A549 (cell line): ENCODE results near the gene P2RX3. TPM values are rescaled to one million over a fixed set of nuclear protein-coding genes. Genes with fewer than 3 reads are reported as not detected.
A peak's percentile ranks its signal among the peaks of the same experiment; 100 is the strongest.

Source experiments
- ATAC-seq, 2 experiments: fragments of 200-7000 bp in 1 of 2; fragments of >200 bp in 1 of 2; cut with Nextera tagmentation in 1 of 2; cut with Tn5 transposase in 1 of 2; 3 replicates each; pipeline versions ENCODE4 v1.8.0 to v1.9.1; 2018 to 2020; ENCODE audit warnings: mild to moderate bottlenecking in 1 of 2, moderate library complexity in 1 of 2
- CTCF ChIA-PET: fragments of 300-600 bp; sonication (Branson Sonifier 250); formaldehyde crosslinking; extraction: SDS; loops from one replicate; lab custom pipeline; 2021; ENCODE audit warnings: antibody characterized with exemption, inconsistent platforms; lab: Yijun Ruan, JAX
- POLR2A ChIA-PET: fragments of 350-600 bp; formaldehyde crosslinking; extraction: SDS; loops from one replicate; lab custom pipeline; 2021; ENCODE audit warnings: antibody characterized with exemption, inconsistent platforms; lab: Yijun Ruan, JAX
- DNase-seq, 2 experiments: peaks; one replicate each; pipeline versions ENCODE4 v3.0.0 to v3.0.0-alpha.2; 2011 to 2016; ENCODE audit warnings: low read depth in 1 of 2, low spot score in 1 of 2
- FAIRE-seq: peaks from 2 replicates; lab custom pipeline; 2011; peaks lifted over from hg19 to GRCh38; lab: Jason Lieb, UNC
- H3K27ac ChIP-seq, 2 experiments: fragments of >200 bp; sonication (Bioruptor Twin); formaldehyde crosslinking; 3 replicates each; pipeline ENCODE4 v1.5.1; 2016 to 2017
- H3K4me1 ChIP-seq: fragments of >200 bp; sonication (Bioruptor Twin); formaldehyde crosslinking; 3 replicates; pipeline ENCODE4 v1.6.1; 2016
- H3K4me2 ChIP-seq: fragments of >200 bp; sonication (Bioruptor Twin); formaldehyde crosslinking; 3 replicates; pipeline ENCODE4 v1.6.1; 2016
- H3K4me3 ChIP-seq: fragments of >200 bp; sonication (Bioruptor Twin); formaldehyde crosslinking; 3 replicates; pipeline ENCODE4 v1.5.1; 2016
- H3K9me3 ChIP-seq: fragments of >200 bp; sonication (Bioruptor Twin); formaldehyde crosslinking; 3 replicates; pipeline ENCODE4 v1.6.1; 2016
- BHLHE40 ChIP-seq: IDR thresholded peaks from 2 replicates; pipeline ENCODE4 v1.6.1; 2012; ENCODE audit warnings: low read depth, low read length, inconsistent platforms
- CEBPB ChIP-seq, 2 experiments: fragments of >200 bp in 1 of 2; sonication (Bioruptor Twin) in 1 of 2; formaldehyde crosslinking in 1 of 2; IDR thresholded peaks; 2 replicates each; pipeline ENCODE4 v1.6.1; 2012 to 2016
- EHMT2 ChIP-seq: fragments of 200-600 bp; sonication (generic); IDR thresholded peaks from 2 replicates; pipeline ENCODE4 v1.6.1; 2016; ENCODE audit warnings: antibody characterized with exemption, low read depth, mild to moderate bottlenecking, moderate library complexity
- FOSL2 ChIP-seq, 2 experiments: fragments of 450-650 bp in 1 of 2; fragments of >200 bp in 1 of 2; sonication (Bioruptor Twin) in 1 of 2; formaldehyde crosslinking; IDR thresholded peaks; 2 replicates each; pipeline versions ENCODE4 v1.5.0 to v1.6.1; 2016 to 2020; ENCODE audit warnings: mild to moderate bottlenecking in 1 of 2, moderate library complexity in 1 of 2
- HEYL ChIP-seq: fragments of 250-450 bp; sonication (Bioruptor Pico); IDR thresholded peaks from 2 replicates; pipeline ENCODE4 v1.8.0; 2021; ENCODE audit warnings: mild to moderate bottlenecking, moderate library complexity
- HMGXB4 ChIP-seq: fragments of 250-450 bp; sonication (Bioruptor Pico); IDR thresholded peaks from 2 replicates; pipeline ENCODE4 v1.5.0; 2021; ENCODE audit warnings: mild to moderate bottlenecking, moderate library complexity, borderline replicate concordance
- HOXA7 ChIP-seq: fragments of 250-450 bp; sonication (Bioruptor Pico); IDR thresholded peaks from 2 replicates; pipeline ENCODE4 v1.5.0; 2020; ENCODE audit warnings: mild to moderate bottlenecking, moderate library complexity
- HOXB13 ChIP-seq: fragments of 250-450 bp; sonication (Bioruptor Pico); IDR thresholded peaks from 2 replicates; pipeline ENCODE4 v1.5.0; 2020; ENCODE audit warnings: low read depth, mild to moderate bottlenecking, moderate library complexity
- JUN ChIP-seq, 2 experiments: fragments of >200 bp; sonication (Bioruptor Twin); formaldehyde crosslinking; IDR thresholded peaks; 2 replicates in 1 of 2; 3 replicates in 1 of 2; pipeline ENCODE4 v1.6.1; 2016 to 2017
- JUNB ChIP-seq: fragments of >200 bp; sonication (Bioruptor Twin); formaldehyde crosslinking; IDR thresholded peaks from 2 replicates; pipeline ENCODE4 v1.6.1; 2016
- MAX ChIP-seq: IDR thresholded peaks from 2 replicates; pipeline ENCODE4 v1.6.1; 2012
- NR3C1 ChIP-seq: fragments of >200 bp; sonication (Bioruptor Twin); formaldehyde crosslinking; IDR thresholded peaks from 3 replicates; pipeline ENCODE4 v1.6.1; 2017
- PBX3 ChIP-seq: IDR thresholded peaks from 2 replicates; pipeline ENCODE4 v1.6.1; 2012
- POLR2A ChIP-seq: IDR thresholded peaks from 2 replicates; pipeline ENCODE4 v1.6.1; 2012; ENCODE audit warnings: mild to moderate bottlenecking, low read length
- RAD21 ChIP-seq, 2 experiments: fragments of >200 bp in 1 of 2; sonication (Bioruptor Twin) in 1 of 2; formaldehyde crosslinking in 1 of 2; IDR thresholded peaks in 1 of 2; conservative IDR thresholded peaks in 1 of 2; 2 replicates in 1 of 2; 3 replicates in 1 of 2; pipeline ENCODE4 v1.6.1; 2012 to 2018; ENCODE audit warnings: inconsistent platforms in 1 of 2
- RCOR1 ChIP-seq: fragments of 150-350 bp; IDR thresholded peaks from 2 replicates; pipeline ENCODE4 v1.6.1; 2014; ENCODE audit warnings: antibody characterized with exemption, low read length, low read depth
- SMC3 ChIP-seq: fragments of >200 bp; sonication (Bioruptor Twin); formaldehyde crosslinking; IDR thresholded peaks from 3 replicates; pipeline ENCODE4 v1.6.1; 2018; ENCODE audit warnings: inconsistent platforms
- TFCP2L1 ChIP-seq: fragments of 250-450 bp; sonication (Bioruptor Pico); IDR thresholded peaks from 2 replicates; pipeline ENCODE4 v1.5.0; 2021; ENCODE audit warnings: mild to moderate bottlenecking
- ZC3H11A ChIP-seq: fragments of 450-650 bp; IDR thresholded peaks from 2 replicates; pipeline ENCODE4 v1.6.1; 2014; ENCODE audit warnings: antibody characterized with exemption, mild to moderate bottlenecking
- ZNF302 ChIP-seq: fragments of 250-450 bp; sonication (Bioruptor Pico); IDR thresholded peaks from 2 replicates; pipeline ENCODE4 v1.9.0; 2021; ENCODE audit warnings: inconsistent platforms, mild to moderate bottlenecking, moderate library complexity
- ZSCAN20 ChIP-seq: fragments of 250-450 bp; sonication (Bioruptor Pico); IDR thresholded peaks from 2 replicates; pipeline ENCODE4 v1.8.0; 2022; ENCODE audit warnings: mild to moderate bottlenecking, moderate library complexity
- WGBS: methylation state at CpG from one replicate; pipeline ENCODE4 v1.1.6; 2017; ENCODE audit errors: missing lambda C conversion rate; 5-methylcytosine and 5-hydroxymethylcytosine counted together
- polyA plus RNA-seq, 4 experiments: library from polyadenylated mRNA; depleted of rRNA in 3 of 4; stranded (reverse); fragments of >200 nt; fragmentation: RNase III in 1 of 4; extraction: RNeasy Plus Mini Kit Qiagen cat#74134 plus additional on column Dnase treatment in 1 of 4; gene quantifications; 2 replicates in 3 of 4; 3 replicates in 1 of 4; pipeline ENCODE4 v1.2.3, GENCODE V29; 2011 to 2017

The P2RX3 gene
- polyA plus RNA-seq, 2 of the 4 experiments (the other 2 are of a cell fraction): 0.05 to 0.37 TPM

- ChIA-PET POLR2A (no interaction called here), CTCF (interaction anchor here (1.5 kb wide), 1 partner anchor 19 kb away, joined by 6 read pairs; no protein-coding TSS in a partner anchor)
- H3K4me1 ChIP-seq: peaks cover 17% of the 10 kb centered on the region; the same call in 2 of the 3 replicates
- no peak within 1 kb of the TSS for H3K4me2 ChIP-seq
- no peak within 1 kb of the TSS for H3K4me3 ChIP-seq
- TF ChIP-seq FOSL2 (IDR thresholded peaks at IDR 0.05) (no peak), FOSL2 (CRISPR knock-in tag; IDR thresholded peaks at IDR 0.05) (no peak), ZSCAN20 (no peak), HMGXB4 (CRISPR knock-in tag) (no peak), HOXA7 (CRISPR knock-in tag) (no peak), MAX (no peak), RCOR1 (no peak), JUNB (no peak), ZNF302 (CRISPR knock-in tag) (no peak), ZC3H11A (no peak), CEBPB (IDR thresholded peaks at IDR 0.05) (no peak), HEYL (no peak), SMC3 (no peak), JUN (IDR thresholded peaks at IDR 0.05) (no peak), HOXB13 (no peak), BHLHE40 (no peak), NR3C1 (no peak), PBX3 (no peak)
- H3K9me3 ChIP-seq: no peaks in the 10 kb centered on the region
- FAIRE-seq (no peak), ATAC-seq (peak in 1 of 2 experiments; percentile 40; a peak in 3 of 6 replicates), DNase-seq (no peak)
- H3K27ac ChIP-seq: no peak within 1 kb of the TSS
- WGBS: 0% methylated on average over 2 of the region's 2 CpGs
These were observed 42.8 kb downstream of the P2RX3 start, which contains the start of gene PRG3 for GRCh38 chr11:57380975-57381374. Gene PRG3, minus strand, starts transcription at chr11:57381150. Its CDS starts 442 bp downstream, at chr11:57380708.

- H3K4me3 ChIP-seq: no peak overlapping the region
- no peaks in the 10 kb centered on the region for H3K9me3 ChIP-seq
- FAIRE-seq: no peak
- DNase-seq: no peak
- no peak overlapping the region for H3K4me2 ChIP-seq
- POLR2A ChIA-PET: no interaction called here
- CTCF ChIA-PET: interaction anchor here (0.6 to 1.7 kb wide), 2 partner anchors 55 to 1356 kb away, joined by 3 read pairs; no protein-coding TSS in a partner anchor
- TF ChIP-seq FOSL2 (IDR thresholded peaks at IDR 0.05) (no peak), FOSL2 (CRISPR knock-in tag; IDR thresholded peaks at IDR 0.05) (no peak)
- WGBS: 68% methylated on average over 5 of the region's 5 CpGs
- no peaks in the 10 kb centered on the region for H3K4me1 ChIP-seq
- H3K27ac ChIP-seq: no peak overlapping the region
- ATAC-seq: no peak
These were observed 48.2 kb downstream of the P2RX3 start for GRCh38 chr11:57386178-57386940.

- no peak overlapping the region for H3K4me3 ChIP-seq
- TF ChIP-seq TFCP2L1 (CRISPR knock-in tag) (no peak), RAD21 (conservative IDR thresholded peaks at IDR 0.05 in 1 of 2, IDR thresholded peaks at IDR 0.05 in 1 of 2) (peak; percentile 36 to 43; a peak in 3 of 5 replicates), POLR2A (no peak), EHMT2 (no peak), SMC3 (peak; percentile 31; the same call in 2 of the 3 replicates)
- H3K4me1 ChIP-seq: no peaks in the 10 kb centered on the region
- no peak overlapping the region for H3K4me2 ChIP-seq
- CTCF ChIA-PET: interaction anchor here (0.6 to 1.7 kb wide), 4 partner anchors 14 to 1355 kb away, joined by 3 to 4 read pairs (median 3); partner anchors contain the start of gene RTN4RL2
- H3K27ac ChIP-seq: no peak overlapping the region
- no peaks in the 10 kb centered on the region for H3K9me3 ChIP-seq
- DNase-seq (peak in 1 of 2 experiments; percentile 25), FAIRE-seq (no peak), ATAC-seq (peak in 1 of 2 experiments; percentile 75; a peak in 3 of 6 replicates)
- 46% methylated on average over 15 of the region's 16 CpGs for WGBS
- POLR2A ChIA-PET: no interaction called here
These were observed 49.3 kb downstream of the P2RX3 start for GRCh38 chr11:57387289-57388030.
